Ascending aorta (tissue), 2 donors: ENCODE data around the gene CDH23. TPM values are rescaled to one million over a fixed set of nuclear protein-coding genes. Genes with fewer than 3 reads are reported as not detected.

Experiments used
- DNase-seq, 2 donors: peaks; one replicate each; pipeline ENCODE4 v3.0.0-alpha.2; 2019; ENCODE audit warnings: low spot score in 2 of 2
- H3K27ac ChIP-seq, 2 donors: fragments of 200-600 bp; sonication (generic); one replicate each; pipeline ENCODE4 v1.5.1; 2016 to 2017; ENCODE audit warnings: mild to moderate bottlenecking in 1 of 2
- H3K27me3 ChIP-seq: fragments of 200-600 bp; sonication (generic); one replicate; pipeline ENCODE4 v1.5.1; 2017
- H3K36me3 ChIP-seq, 2 donors: fragments of 200-600 bp; sonication (generic); one replicate each; pipeline ENCODE4 v1.5.1; 2016
- H3K4me1 ChIP-seq, 2 donors: fragments of 200-600 bp; sonication (generic); one replicate each; pipeline ENCODE4 v1.5.1; 2016 to 2017; ENCODE audit warnings: mild to moderate bottlenecking in 1 of 2
- H3K4me3 ChIP-seq, 2 donors: fragments of 200-600 bp; sonication (generic); one replicate each; pipeline ENCODE4 v1.5.1; 2016 to 2017; ENCODE audit warnings: mild to moderate bottlenecking in 1 of 2
- H3K9me3 ChIP-seq, 2 donors: fragments of 200-600 bp; sonication (generic); one replicate each; pipeline ENCODE4 v1.5.1; 2016
- CTCF ChIP-seq, 3 experiments: fragments of 200-600 bp in 2 of 3; fragments of 450-650 bp in 1 of 3; sonication (generic) in 2 of 3; IDR thresholded peaks; one replicate each; pipeline ENCODE4 v1.5.1; 2016 to 2019; ENCODE audit warnings: antibody characterized with exemption in 3 of 3, mild to moderate bottlenecking in 1 of 3, moderate library complexity in 1 of 3
- intact Hi-C: fragments of 100-400 bp; cut with DNase I; formaldehyde crosslinking; loops from one replicate; pipeline ENCODE4 v1.15.1; 2023
- total RNA-seq: library from RNA; depleted of rRNA; stranded (reverse); fragments of >200 nt; gene quantifications from one replicate; pipeline ENCODE4 v1.1.0, GENCODE V29; 2016

Gene CDH23
- total RNA-seq, 1 donor from 2014 or later = 40.9 TPM

- no peak for DNase-seq
- Histone ChIP-seq H3K36me3 (no peaks in the 10 kb centered on the region), H3K9me3 (peaks cover 0 to 7% of the 10 kb centered on the region in 2 donors), H3K4me1 (no peaks in the 10 kb centered on the region), H3K4me3 (no peak overlapping the region), H3K27me3 (no peaks in the 10 kb centered on the region), H3K27ac (no peak overlapping the region)
- TF ChIP-seq CTCF (IDR thresholded peaks at IDR 0.05) = no peak
- intact Hi-C loops = no loop called here
Observed at GRCh38 chr10:71739358-71739900, 342.7 kb downstream of the CDH23 start.

GRCh38 chr10:71740069-71740653, 343.4 kb downstream of the CDH23 start:
- no peaks in the 10 kb centered on the region for H3K4me1 ChIP-seq
- no peak overlapping the region for H3K27ac ChIP-seq
- H3K36me3 ChIP-seq = no peaks in the 10 kb centered on the region
- intact Hi-C loops = no loop called here
- H3K9me3 ChIP-seq = peaks cover 0 to 7% of the 10 kb centered on the region in 2 donors
- no peaks in the 10 kb centered on the region for H3K27me3 ChIP-seq
- DNase-seq = no peak
- H3K4me3 ChIP-seq = no peak overlapping the region
- TF ChIP-seq CTCF (IDR thresholded peaks at IDR 0.05) = no peak

- Histone ChIP-seq H3K27me3 (no peaks in the 10 kb centered on the region), H3K9me3 (peaks cover 0 to 7% of the 10 kb centered on the region in 2 donors), H3K27ac (no peak overlapping the region), H3K36me3 (no peaks in the 10 kb centered on the region), H3K4me3 (no peak overlapping the region), H3K4me1 (no peaks in the 10 kb centered on the region)
- intact Hi-C loops = no loop called here
- TF ChIP-seq CTCF (IDR thresholded peaks at IDR 0.05) = no peak
- DNase-seq = no peak
Observed at GRCh38 chr10:71741029-71741428, 344.3 kb downstream of the CDH23 start.

GRCh38 chr10:71741671-71742070, 345.0 kb downstream of the CDH23 start:
- Histone ChIP-seq H3K27ac (no peak overlapping the region), H3K27me3 (no peaks in the 10 kb centered on the region), H3K4me1 (no peaks in the 10 kb centered on the region), H3K36me3 (no peaks in the 10 kb centered on the region), H3K4me3 (no peak overlapping the region), H3K9me3 (peaks cover 0 to 7% of the 10 kb centered on the region in 2 donors)
- no peak for DNase-seq
- TF ChIP-seq CTCF (IDR thresholded peaks at IDR 0.05) = no peak
- intact Hi-C loops = no loop called here

- no peak for TF ChIP-seq CTCF (IDR thresholded peaks at IDR 0.05)
- Histone ChIP-seq H3K36me3 (no peaks in the 10 kb centered on the region), H3K4me3 (no peak overlapping the region), H3K4me1 (no peaks in the 10 kb centered on the region), H3K9me3 (peaks cover 0 to 7% of the 10 kb centered on the region in 2 donors), H3K27ac (no peak overlapping the region), H3K27me3 (no peaks in the 10 kb centered on the region)
- intact Hi-C loops = no loop called here
- no peak for DNase-seq
Observed at GRCh38 chr10:71742301-71743088, 345.8 kb downstream of the CDH23 start.
